Measurements from ENCODE around the gene TMEM238.
"Not testable (repeated sequence)": the region's sequence is repeated elsewhere in the genome, so short reads cannot be mapped to it uniquely, and the experiment has no call there.

The TMEM238 gene

GRCh38 chr19:55384131-55384919, at the start of gene TMEM238:
TMEM238 (minus strand) TSS chr19:55384292; CDS start chr19:55384259, 33 bp downstream.
- TF ChIP-seq ZNF274 (IDR thresholded peaks at IDR 0.05; ENCODE audit: low read depth, low read length): no peak
- H3K4me3 ChIP-seq (ENCODE audit: low read length): peak within 1 kb of the TSS; percentile 54; the same call in 1 of the 2 replicates

GRCh38 chr19:55433292-55433691, 49.2 kb upstream of the TMEM238 start:
- TF ChIP-seq ZNF274 (IDR thresholded peaks at IDR 0.05; ENCODE audit: low read depth, low read length): no peak
- no peak overlapping the region for H3K4me3 ChIP-seq (ENCODE audit: low read length)

GRCh38 chr19:55432241-55432959, 48.3 kb upstream of the TMEM238 start:
- TF ChIP-seq ZNF274 (IDR thresholded peaks at IDR 0.05; ENCODE audit: low read depth, low read length): no peak
- no peak overlapping the region for H3K4me3 ChIP-seq (ENCODE audit: low read length)

GRCh38 chr19:55431183-55431582, 47.1 kb upstream of the TMEM238 start:
- H3K4me3 ChIP-seq (ENCODE audit: low read length): no peak overlapping the region

GRCh38 chr19:55426042-55426441, 42.0 kb upstream of the TMEM238 start:
- no peak for TF ChIP-seq ZNF274 (IDR thresholded peaks at IDR 0.05; ENCODE audit: low read depth, low read length)
- no peak overlapping the region for H3K4me3 ChIP-seq (ENCODE audit: low read length)

More at GRCh38 chr19:55431183-55431582, 47.1 kb upstream of the TMEM238 start:
- TF ChIP-seq ZNF274 (IDR thresholded peaks at IDR 0.05; ENCODE audit: low read depth, low read length): no peak

GRCh38 chr19:55424518-55424917, 40.4 kb upstream of the TMEM238 start:
- no peak for TF ChIP-seq ZNF274 (IDR thresholded peaks at IDR 0.05; ENCODE audit: low read depth, low read length)
- H3K4me3 ChIP-seq (ENCODE audit: low read length): no peak overlapping the region

GRCh38 chr19:55423225-55424005, 39.3 kb upstream of the TMEM238 start:
- no peak for TF ChIP-seq ZNF274 (IDR thresholded peaks at IDR 0.05; ENCODE audit: low read depth, low read length)
- no peak overlapping the region for H3K4me3 ChIP-seq (ENCODE audit: low read length)

- not testable (repeated sequence) for H3K4me3 ChIP-seq (ENCODE audit: low read length)
These were observed 37.2 kb upstream of the TMEM238 start for GRCh38 chr19:55421281-55421680.

GRCh38 chr19:55419624-55420236, 35.6 kb upstream of the TMEM238 start:
- H3K4me3 ChIP-seq (ENCODE audit: low read length): no peak overlapping the region
- no peak for TF ChIP-seq ZNF274 (IDR thresholded peaks at IDR 0.05; ENCODE audit: low read depth, low read length)

GRCh38 chr19:55419103-55419502, 35.0 kb upstream of the TMEM238 start:
- TF ChIP-seq ZNF274 (IDR thresholded peaks at IDR 0.05; ENCODE audit: low read depth, low read length): no peak
- no peak overlapping the region for H3K4me3 ChIP-seq (ENCODE audit: low read length)

GRCh38 chr19:55418185-55418584, 34.1 kb upstream of the TMEM238 start:
- no peak for TF ChIP-seq ZNF274 (IDR thresholded peaks at IDR 0.05; ENCODE audit: low read depth, low read length)
- H3K4me3 ChIP-seq (ENCODE audit: low read length): no peak overlapping the region

GRCh38 chr19:55410168-55410567, 26.1 kb upstream of the TMEM238 start:
- no peak overlapping the region for H3K4me3 ChIP-seq (ENCODE audit: low read length)
- TF ChIP-seq ZNF274 (IDR thresholded peaks at IDR 0.05; ENCODE audit: low read depth, low read length): no peak

- not testable (repeated sequence) for H3K4me3 ChIP-seq (ENCODE audit: low read length)
These were observed 25.1 kb upstream of the TMEM238 start for GRCh38 chr19:55409179-55409578.

GRCh38 chr19:55408533-55408872, 24.4 kb upstream of the TMEM238 start:
- H3K4me3 ChIP-seq (ENCODE audit: low read length): peak overlapping the region; percentile 37; the same call in 1 of the 2 replicates
- no peak for TF ChIP-seq ZNF274 (IDR thresholded peaks at IDR 0.05; ENCODE audit: low read depth, low read length)
